ENCODE measurements around the gene TSR2. TPM values are rescaled to one million over a fixed set of nuclear protein-coding genes. Genes with fewer than 3 reads are reported as not detected.

The TSR2 gene
- total and polyA plus RNA-seq, 5 donors: 31.8 to 42.3 (median 39.5) TPM

DNA sequence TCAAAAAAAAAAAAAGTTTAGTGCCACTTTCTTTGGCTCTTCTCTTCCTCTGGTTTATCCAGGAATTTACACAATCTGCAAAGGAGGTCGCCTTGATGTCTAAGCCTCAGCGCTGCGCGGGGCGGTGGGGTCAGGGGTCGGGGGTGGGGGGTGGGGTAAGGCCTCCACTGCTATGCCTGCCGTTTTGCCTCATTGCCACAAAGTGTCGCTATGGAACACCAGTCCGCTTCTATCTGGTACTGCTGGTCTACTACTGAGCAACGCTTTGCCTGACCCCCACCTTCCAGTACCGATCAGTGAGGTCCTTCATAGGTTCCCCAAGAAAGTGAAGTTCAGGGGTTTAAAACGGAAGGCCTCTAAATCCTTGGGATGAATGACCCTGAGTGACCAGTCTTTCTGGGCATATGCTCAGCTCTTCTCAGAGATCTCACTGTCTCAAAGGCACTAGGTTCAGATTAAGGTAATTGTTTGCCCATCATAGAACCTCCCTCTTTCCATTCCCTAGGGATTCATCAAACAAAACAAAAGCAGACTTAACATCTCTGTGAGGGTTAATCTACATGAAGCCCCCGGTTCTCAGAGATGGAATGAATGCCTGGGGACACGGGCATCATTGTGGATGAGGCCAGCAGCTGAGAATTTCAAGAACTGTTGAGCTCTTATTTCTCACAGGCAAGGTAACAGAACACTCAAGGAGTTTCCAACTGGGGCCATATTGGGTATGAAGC lies 16.9 kb upstream of the TSR2 start:
- DNase-seq: no peak
- Histone ChIP-seq H3K4me1 (ENCODE audit: control insufficient read depth, insufficient read depth, low read length) (peaks cover 1% of the 10 kb centered on the region), H3K27ac (ENCODE audit: low read length) (no peak overlapping the region), H3K9me3 (ENCODE audit: control insufficient read depth, low read length) (no peaks in the 10 kb centered on the region), H3K27me3 (ENCODE audit: control insufficient read depth, insufficient read depth) (no peaks in the 10 kb centered on the region), H3K4me3 (ENCODE audit: low read length) (no peak overlapping the region)
- intact Hi-C loops (cut with DNase I): no loop called here
- 33% methylated on average over 14 of the region's 14 CpGs for WGBS
- ATAC-seq: no peak

DNA sequence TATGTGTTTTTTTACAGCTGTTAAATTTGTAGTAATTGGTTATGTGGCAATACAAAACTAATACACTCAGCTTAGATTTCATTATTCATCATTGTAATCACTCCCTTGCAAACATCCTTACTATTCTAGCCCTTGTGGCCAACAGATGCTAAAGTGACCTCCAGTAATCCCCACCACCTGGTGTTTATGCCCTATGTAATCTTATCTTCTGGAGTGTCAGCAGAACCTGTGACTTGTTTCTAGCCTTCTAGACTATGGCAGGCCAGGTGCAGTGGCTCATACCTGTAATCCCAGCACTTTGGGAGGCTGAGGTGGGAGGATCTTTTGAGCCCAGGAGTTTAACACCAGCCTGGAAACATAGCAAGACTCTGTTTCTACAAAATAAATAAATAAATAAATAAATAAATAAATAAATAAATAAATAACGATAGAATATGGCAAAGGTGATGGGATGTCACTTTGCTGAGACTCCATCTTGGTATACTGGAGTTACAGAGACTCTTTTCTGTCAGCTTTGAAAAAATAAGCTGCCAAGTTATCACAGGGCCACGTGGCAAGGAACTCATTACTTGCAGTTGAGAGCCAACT lies 12.3 kb upstream of the TSR2 start:
- no peak for DNase-seq
- WGBS: 71% methylated on average over 2 of the region's 2 CpGs
- intact Hi-C loops (cut with DNase I): no loop called here
- no peaks in the 10 kb centered on the region for H3K27me3 ChIP-seq (ENCODE audit: control insufficient read depth, insufficient read depth)
- ATAC-seq: no peak
- H3K4me1 ChIP-seq (ENCODE audit: control insufficient read depth, insufficient read depth, low read length): no peaks in the 10 kb centered on the region
- H3K27ac ChIP-seq (ENCODE audit: low read length): no peak overlapping the region
- H3K4me3 ChIP-seq (ENCODE audit: low read length): no peak overlapping the region
- H3K9me3 ChIP-seq (ENCODE audit: control insufficient read depth, low read length): no peaks in the 10 kb centered on the region

- intact Hi-C loops (cut with DNase I): no loop called here
- ATAC-seq: no peak
These were observed 9.7 kb upstream of the TSR2 start for GRCh38 chrX:54430519-54430918.

GRCh38 chrX:54435121-54435520 lies 5.1 kb upstream of the TSR2 start:
- 66% methylated on average over 2 of the region's 2 CpGs for WGBS
- no peaks in the 10 kb centered on the region for H3K9me3 ChIP-seq (ENCODE audit: control insufficient read depth, low read length)
- H3K4me3 ChIP-seq (ENCODE audit: low read length): no peak overlapping the region
- H3K4me1 ChIP-seq (ENCODE audit: control insufficient read depth, insufficient read depth, low read length): no peaks in the 10 kb centered on the region
- no peak for DNase-seq
- intact Hi-C loops (cut with DNase I): no loop called here
- no peak for ATAC-seq
- no peaks in the 10 kb centered on the region for H3K27me3 ChIP-seq (ENCODE audit: control insufficient read depth, insufficient read depth)
- H3K27ac ChIP-seq (ENCODE audit: low read length): no peak overlapping the region

More at GRCh38 chrX:54430519-54430918, 9.7 kb upstream of the TSR2 start:
- no peaks in the 10 kb centered on the region for H3K27me3 ChIP-seq (ENCODE audit: control insufficient read depth, insufficient read depth)
- no peaks in the 10 kb centered on the region for H3K9me3 ChIP-seq (ENCODE audit: control insufficient read depth, low read length)
- H3K4me1 ChIP-seq (ENCODE audit: control insufficient read depth, insufficient read depth, low read length): no peaks in the 10 kb centered on the region
- DNase-seq: no peak
- no peak overlapping the region for H3K4me3 ChIP-seq (ENCODE audit: low read length)
- H3K27ac ChIP-seq (ENCODE audit: low read length): no peak overlapping the region

DNA sequence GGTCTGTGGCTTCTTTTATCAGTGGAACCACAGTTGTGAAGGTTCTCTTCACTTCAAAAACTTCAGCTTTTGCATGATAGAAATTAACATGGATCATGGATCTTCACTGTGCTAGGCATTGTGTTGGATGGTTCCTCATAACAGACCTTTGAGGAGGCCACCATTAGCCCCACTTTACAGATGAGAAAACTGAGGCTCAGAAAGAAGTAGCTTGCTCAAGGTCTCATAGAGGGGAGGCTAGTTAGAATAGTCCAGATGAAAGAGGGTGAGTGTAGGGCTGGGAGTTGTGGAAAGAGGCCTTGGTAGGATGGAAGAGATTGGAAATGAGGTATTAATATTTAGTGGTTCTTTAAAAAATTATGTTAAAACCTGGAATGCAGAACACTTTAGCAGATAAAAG lies 2.6 kb downstream of the TSR2 start:
- ATAC-seq: no peak
- H3K9me3 ChIP-seq (ENCODE audit: control insufficient read depth, low read length): no peaks in the 10 kb centered on the region
- peaks cover 3% of the 10 kb centered on the region for H3K4me1 ChIP-seq (ENCODE audit: control insufficient read depth, insufficient read depth, low read length)
- no peak overlapping the region for H3K4me3 ChIP-seq (ENCODE audit: low read length)
- intact Hi-C loops (cut with DNase I): no loop called here
- no peak for DNase-seq
- H3K27me3 ChIP-seq (ENCODE audit: control insufficient read depth, insufficient read depth): no peaks in the 10 kb centered on the region
- H3K27ac ChIP-seq (ENCODE audit: low read length): no peak overlapping the region

DNA sequence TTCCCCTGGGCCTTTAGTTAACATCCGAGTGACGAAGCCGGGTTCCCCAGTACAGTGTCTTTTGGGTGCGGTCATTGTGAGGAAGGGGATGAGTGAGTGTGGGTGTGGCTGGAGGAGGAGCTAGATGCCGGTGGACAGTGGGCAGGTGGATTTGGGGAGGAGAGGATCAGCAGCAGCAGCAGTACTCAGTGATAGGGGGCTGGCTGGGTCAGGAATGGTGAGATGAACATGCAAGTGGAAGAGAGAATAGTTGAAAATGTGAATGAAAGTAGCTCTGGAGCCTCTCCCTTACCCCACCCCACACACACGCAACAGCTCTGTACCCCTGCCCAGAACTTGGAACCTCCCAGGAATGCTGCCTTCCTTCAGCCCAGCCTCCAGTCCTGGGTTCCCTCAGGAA lies 4.5 kb downstream of the TSR2 start:
- Histone ChIP-seq H3K9me3 (ENCODE audit: control insufficient read depth, low read length) (no peaks in the 10 kb centered on the region), H3K4me1 (ENCODE audit: control insufficient read depth, insufficient read depth, low read length) (peaks cover 3% of the 10 kb centered on the region), H3K4me3 (ENCODE audit: low read length) (no peak overlapping the region), H3K27ac (ENCODE audit: low read length) (no peak overlapping the region), H3K27me3 (ENCODE audit: control insufficient read depth, insufficient read depth) (no peaks in the 10 kb centered on the region)
- 65% methylated on average over 6 of the region's 6 CpGs for WGBS
- intact Hi-C loops (cut with DNase I): no loop called here
- ATAC-seq: no peak
- DNase-seq: no peak

DNA sequence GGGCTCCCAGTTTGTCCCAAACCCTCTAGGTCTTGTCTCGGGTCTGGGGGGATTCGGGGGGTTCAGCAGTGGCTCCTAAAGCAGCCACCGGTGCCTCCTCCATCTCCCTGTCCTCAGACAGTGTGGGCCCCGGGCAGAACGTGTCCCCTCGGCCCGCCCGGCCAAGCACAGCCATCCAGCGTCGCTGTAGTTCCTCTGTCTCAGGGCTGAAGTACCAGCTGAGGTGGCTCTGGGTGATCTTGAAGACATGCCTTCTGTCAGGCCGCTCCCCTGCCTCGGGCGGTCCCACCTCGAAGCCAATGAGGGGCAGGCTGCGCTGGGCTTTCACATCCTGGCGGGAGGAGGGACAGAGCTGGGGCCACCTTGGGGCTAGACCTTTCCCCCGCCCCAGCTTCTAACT lies 5.9 kb downstream of the TSR2 start:
- DNase-seq: no peak
- intact Hi-C loops (cut with DNase I): no loop called here
- WGBS: 76% methylated on average over 17 of the region's 17 CpGs
- H3K9me3 ChIP-seq (ENCODE audit: control insufficient read depth, low read length): no peaks in the 10 kb centered on the region
- H3K27me3 ChIP-seq (ENCODE audit: control insufficient read depth, insufficient read depth): no peaks in the 10 kb centered on the region
- H3K4me1 ChIP-seq (ENCODE audit: control insufficient read depth, insufficient read depth, low read length): peaks cover 3% of the 10 kb centered on the region
- no peak for ATAC-seq
- no peak overlapping the region for H3K4me3 ChIP-seq (ENCODE audit: low read length)
- H3K27ac ChIP-seq (ENCODE audit: low read length): no peak overlapping the region

DNA sequence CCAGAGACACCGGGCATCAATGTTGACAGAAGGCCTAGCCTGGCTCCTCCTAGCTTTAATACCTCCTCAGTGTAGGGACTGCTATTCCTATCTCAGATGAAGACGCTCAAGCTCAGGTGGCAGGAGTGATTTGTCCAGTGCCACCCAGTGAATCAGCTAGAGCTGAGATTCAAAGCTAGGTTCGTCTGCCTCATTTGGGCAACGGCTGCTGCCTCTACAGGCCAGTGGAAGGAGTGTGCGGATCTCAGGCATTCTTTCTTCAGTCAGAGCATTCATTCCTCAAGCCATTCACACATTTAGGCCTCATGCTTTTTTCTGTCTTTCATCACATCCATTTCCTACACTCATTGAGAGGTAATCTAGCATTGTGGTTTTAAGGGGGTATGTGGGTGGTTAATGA lies 7.3 kb downstream of the TSR2 start:
- no peak for DNase-seq
- intact Hi-C loops (cut with DNase I): no loop called here
- Histone ChIP-seq H3K9me3 (ENCODE audit: control insufficient read depth, low read length) (no peaks in the 10 kb centered on the region), H3K27ac (ENCODE audit: low read length) (no peak overlapping the region), H3K4me3 (ENCODE audit: low read length) (no peak overlapping the region), H3K4me1 (ENCODE audit: control insufficient read depth, insufficient read depth, low read length) (no peaks in the 10 kb centered on the region), H3K27me3 (ENCODE audit: control insufficient read depth, insufficient read depth) (no peaks in the 10 kb centered on the region)
- WGBS: 73% methylated on average over 5 of the region's 5 CpGs
- ATAC-seq: no peak

GRCh38 chrX:54449929-54450328 lies 9.7 kb downstream of the TSR2 start:
- Histone ChIP-seq H3K27ac (ENCODE audit: low read length) (no peak overlapping the region), H3K4me1 (ENCODE audit: control insufficient read depth, insufficient read depth, low read length) (no peaks in the 10 kb centered on the region), H3K4me3 (ENCODE audit: low read length) (no peak overlapping the region), H3K27me3 (ENCODE audit: control insufficient read depth, insufficient read depth) (no peaks in the 10 kb centered on the region), H3K9me3 (ENCODE audit: control insufficient read depth, low read length) (no peaks in the 10 kb centered on the region)
- DNase-seq: no peak
- intact Hi-C loops (cut with DNase I): no loop called here
- no peak for ATAC-seq

DNA sequence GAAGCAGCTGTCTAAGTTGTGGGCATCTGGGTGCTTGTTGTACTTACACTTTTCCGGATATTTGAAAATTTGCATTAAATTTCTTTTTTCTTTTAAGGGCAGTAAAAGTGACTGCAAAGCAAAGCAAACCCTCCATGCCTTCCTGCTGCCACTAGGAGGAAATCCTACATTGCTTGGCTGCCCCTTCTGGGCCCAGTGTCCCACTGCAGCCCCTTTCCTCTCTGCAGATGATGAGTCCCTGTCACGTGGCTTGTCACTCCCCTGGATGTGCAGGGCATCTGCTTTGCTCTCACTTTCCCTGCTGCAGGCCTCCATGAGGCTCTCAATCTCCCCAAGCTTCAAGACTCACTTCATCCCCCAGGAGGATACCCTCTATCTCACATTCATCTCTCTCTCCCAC lies 12.7 kb downstream of the TSR2 start:
- no peaks in the 10 kb centered on the region for H3K27me3 ChIP-seq (ENCODE audit: control insufficient read depth, insufficient read depth)
- 39% methylated on average over 2 of the region's 2 CpGs for WGBS
- no peak overlapping the region for H3K4me3 ChIP-seq (ENCODE audit: low read length)
- H3K27ac ChIP-seq (ENCODE audit: low read length): no peak overlapping the region
- DNase-seq (no peak), ATAC-seq (no peak)
- intact Hi-C loops (cut with DNase I): no loop called here
- no peaks in the 10 kb centered on the region for H3K9me3 ChIP-seq (ENCODE audit: control insufficient read depth, low read length)
- no peaks in the 10 kb centered on the region for H3K4me1 ChIP-seq (ENCODE audit: control insufficient read depth, insufficient read depth, low read length)

GRCh38 chrX:54470054-54470760 lies 30.0 kb downstream of the TSR2 start:
- H3K27me3 ChIP-seq (ENCODE audit: control insufficient read depth, insufficient read depth): no peaks in the 10 kb centered on the region
- 85% methylated on average over 21 of the region's 21 CpGs for WGBS
- intact Hi-C loops (cut with DNase I): no loop called here
- H3K4me3 ChIP-seq (ENCODE audit: low read length): no peak overlapping the region
- peaks cover 3% of the 10 kb centered on the region for H3K4me1 ChIP-seq (ENCODE audit: control insufficient read depth, insufficient read depth, low read length)
- no peaks in the 10 kb centered on the region for H3K9me3 ChIP-seq (ENCODE audit: control insufficient read depth, low read length)
- no peak for ATAC-seq
- DNase-seq: no peak
- H3K27ac ChIP-seq (ENCODE audit: low read length): no peak overlapping the region
